HG02870 (cell line): Measurements from ENCODE around the gene LRCOL1.
"Not testable (repeated sequence)": the region's sequence is repeated elsewhere in the genome, so short reads cannot be mapped to it uniquely, and the experiment has no call there.

Experiments used
- ATAC-seq: cut with Tn5 transposase; IDR thresholded peaks from one replicate; pipeline ENCODE4 v1.9.1; 2021; ENCODE audit warnings: mild to moderate bottlenecking, moderate library complexity; ENCODE audit not compliant: unreplicated experiment

The LRCOL1 gene

DNA sequence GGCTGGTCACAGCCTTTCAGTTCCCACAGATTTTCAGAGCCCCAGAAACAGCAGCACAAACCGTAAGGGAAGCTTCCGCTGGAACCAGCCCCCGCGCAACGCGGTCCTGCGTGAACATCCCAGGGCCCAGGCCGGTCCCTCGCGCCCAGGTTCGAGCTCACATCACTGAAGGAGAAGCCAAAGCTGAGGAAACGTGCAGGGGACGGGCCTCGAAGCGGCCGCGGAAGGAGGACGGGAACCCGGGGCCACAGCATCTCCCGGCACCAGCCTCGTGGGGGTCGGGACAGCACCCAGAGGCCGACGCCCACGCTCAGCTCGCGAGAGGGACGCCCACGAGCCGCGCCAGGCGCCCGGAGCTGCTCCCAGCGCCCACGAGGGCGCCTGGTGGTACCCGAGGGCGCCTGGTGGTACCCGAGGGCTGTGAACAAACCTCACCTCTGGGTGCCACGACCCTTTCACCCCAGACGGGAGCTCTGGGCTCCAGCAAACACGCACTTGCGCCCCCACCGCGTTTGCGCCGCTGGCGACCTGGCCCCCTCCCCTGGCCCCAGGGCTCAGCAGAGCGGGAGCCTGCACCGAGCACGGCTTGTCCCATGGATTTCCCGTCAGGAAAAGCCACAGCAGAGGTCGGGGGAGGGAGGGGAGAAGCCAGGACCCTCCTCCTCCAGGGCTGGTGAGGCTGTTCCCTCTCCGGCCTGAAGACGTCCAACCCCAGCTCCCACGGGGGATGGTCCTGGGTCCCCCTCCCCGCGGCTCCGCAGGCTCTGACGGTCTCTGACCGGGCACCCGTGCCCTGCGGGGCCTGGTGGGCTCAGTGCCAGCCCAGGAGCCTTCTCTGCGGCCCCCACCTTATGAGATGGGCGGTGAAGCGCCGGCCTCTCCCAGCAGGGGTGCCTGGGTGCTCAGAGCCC lies 6.9 kb downstream of the LRCOL1 start:
- no peak for ATAC-seq

DNA sequence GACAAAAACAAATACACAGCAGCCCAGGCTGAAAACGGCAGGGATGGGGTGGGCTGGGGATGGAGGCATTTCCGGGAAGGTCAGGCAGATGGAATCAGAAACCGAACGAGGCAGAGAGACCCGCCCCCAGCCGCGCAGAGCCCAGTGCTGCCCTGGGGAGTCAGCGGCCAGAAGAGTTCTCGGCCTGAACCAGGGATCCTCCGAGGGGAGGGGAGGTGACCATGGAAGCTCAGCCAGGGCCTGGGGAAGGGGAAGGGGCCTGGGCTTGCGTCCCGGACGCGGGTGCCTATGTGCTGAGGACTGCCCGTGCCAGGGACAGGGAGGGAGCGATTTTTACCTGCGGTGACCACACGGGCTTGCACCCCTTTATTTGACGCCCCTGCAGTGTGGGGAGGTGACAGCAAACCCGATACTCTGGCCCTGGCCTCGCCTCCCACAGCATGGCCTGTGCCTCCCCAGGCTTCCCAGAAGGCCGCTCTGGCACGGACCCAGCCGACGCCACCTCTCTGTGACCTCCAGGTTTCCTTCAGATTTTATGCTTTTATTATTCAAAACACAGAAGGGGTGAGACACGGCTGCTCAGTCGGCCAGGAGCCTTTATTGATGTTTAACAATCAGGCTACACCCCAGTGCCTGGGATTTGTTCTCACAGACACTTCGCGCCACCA lies 7.7 kb downstream of the LRCOL1 start:
- ATAC-seq: no peak

DNA sequence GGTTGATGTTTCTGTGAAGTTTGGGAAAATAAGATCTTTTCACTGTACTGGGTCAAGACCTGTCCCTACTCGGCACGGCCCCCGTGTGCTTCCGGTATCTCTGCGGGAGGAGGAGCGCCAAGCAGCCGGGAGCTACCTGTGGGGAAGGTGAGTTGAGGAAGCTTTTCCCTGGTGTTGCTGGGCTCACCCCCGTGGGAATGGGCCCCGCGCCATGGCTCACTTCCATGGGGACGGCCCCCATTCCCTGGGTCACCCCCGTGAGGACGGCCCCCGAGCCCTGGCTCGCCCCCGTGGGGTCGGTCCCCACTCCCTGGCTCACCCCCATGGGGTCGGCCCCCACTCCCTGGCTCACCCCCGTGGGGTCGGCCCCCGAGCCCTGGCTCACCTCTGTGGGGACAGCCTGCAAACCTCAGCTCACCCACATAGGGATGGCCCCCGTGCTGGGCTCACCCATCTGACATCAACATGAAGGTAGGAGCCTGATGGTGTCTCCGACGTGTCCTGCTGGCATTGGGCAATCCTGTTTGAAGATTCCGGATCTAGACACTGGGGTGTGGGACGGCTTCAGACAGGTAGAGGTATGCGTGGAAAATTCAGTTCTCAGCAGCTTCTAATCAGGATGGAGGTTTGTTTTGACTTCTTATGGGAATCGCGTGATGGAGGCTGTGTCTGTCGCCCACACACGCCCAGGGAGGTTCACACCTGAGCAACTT lies 9.1 kb downstream of the LRCOL1 start:
- no peak for ATAC-seq

DNA sequence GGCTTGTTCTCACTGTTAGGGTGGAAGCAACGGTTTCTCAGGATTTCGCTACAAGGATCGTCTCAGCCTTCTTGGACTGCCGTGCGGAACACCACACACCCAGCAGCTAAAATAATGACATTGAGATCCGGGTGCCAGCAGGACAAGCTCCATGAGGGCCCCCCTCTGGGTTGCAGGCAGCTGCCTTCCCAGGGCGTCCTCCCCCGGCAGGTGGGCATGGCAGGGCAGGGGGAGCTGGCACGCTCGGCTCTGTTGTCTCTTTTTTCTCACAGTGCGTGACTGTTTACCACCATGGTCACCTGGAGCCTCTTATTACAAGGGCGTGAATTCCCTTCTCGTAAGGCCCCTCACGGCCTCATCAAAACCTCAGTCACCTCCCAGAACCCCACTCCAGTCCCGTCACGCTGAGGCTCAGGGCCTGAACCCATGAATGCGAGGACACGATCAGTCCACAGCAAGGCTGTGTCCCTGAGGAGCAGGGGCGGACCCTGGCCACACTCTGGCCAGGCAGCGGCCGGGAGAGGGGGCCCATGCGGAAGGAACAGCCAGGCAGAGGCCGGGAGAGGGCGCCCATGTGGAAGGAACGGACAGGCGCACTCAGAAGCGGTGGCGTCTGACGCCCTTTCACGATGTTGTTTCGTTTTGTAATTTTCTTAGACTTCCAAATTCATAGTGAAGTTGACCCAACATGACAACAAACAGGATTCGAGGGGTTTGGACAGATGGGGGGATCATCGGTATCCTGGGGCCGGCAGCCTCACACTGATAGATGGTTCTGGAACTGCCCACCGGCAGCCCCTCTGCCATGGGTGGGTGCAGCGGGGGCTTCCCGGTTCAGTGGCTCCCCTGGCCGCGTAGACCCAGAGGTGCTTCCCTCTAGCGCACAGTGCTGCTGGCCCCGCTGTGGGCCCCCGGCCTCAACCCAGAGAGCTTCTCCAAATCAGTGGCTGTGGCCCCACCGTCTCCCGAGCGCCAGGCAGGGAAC lies 10.0 kb downstream of the LRCOL1 start:
- ATAC-seq: no peak

DNA sequence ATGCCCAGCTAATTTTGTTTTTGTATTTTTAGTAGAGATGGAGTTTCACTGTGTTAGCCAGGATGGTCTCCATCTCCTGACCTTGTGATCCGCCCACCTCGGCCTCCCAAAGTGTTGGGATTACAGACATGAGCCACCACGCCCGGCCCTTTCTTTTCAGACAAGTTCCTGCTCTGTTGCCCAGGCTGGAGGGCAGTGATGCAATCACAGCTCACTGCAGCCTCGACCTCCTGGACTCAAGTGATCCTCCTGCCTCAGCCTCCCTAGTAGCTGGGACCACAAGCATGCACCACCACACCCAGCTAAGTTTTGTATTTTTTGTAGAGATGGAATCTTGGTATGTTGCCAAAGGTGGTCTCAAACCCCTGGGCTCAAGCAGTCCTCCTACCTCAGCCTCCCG lies 10.9 kb downstream of the LRCOL1 start:
- ATAC-seq: not testable (repeated sequence)

DNA sequence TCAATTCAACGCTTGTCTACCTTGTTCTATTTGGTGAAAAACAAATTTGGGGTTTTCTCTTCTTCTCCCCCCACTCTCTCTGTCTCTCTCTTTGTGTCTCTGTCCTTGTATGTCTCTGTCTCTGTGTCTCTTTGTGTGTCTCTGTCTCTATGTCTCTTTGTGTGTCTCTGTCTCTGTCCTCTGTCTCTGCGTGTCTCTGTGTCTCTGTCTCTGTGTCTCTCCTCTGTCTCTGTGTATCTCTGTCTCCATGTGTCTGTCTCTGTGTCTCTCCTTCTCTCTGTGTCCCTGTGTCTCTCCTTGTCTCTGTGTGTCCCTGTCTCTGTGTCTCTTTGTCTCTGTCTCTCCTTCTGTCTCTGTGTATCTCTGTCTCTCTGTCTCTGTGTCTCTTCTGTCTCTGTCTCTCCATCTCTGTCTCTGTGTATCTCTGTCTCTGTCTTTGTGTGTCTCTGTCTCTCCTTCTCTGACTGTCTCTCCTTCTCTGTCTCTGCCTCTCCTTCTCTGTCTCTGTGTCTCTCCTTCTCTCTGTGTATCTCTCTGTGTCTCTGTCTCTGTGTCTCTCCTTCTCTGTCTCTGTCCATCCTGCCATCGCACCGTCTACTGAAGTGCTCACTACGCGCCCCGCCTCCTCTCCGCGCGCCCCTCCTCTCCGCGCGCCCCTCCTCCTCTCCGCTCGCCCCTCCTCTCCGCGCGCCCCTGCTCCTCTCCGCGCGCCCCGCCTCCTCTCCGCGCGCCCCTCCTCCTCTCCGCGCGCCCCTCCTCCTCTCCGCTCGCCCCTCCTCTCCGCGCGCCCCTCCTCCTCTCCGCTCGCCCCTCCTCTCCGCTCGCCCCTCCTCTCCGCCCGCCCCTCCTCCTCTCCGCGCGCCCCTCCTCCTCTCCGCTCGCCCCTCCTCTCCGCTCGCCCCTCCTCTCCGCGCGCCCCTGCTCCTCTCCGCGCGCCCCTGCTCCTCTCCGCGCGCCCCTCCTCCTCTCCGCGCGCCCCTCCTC lies 12.8 kb downstream of the LRCOL1 start:
- no peak for ATAC-seq

DNA sequence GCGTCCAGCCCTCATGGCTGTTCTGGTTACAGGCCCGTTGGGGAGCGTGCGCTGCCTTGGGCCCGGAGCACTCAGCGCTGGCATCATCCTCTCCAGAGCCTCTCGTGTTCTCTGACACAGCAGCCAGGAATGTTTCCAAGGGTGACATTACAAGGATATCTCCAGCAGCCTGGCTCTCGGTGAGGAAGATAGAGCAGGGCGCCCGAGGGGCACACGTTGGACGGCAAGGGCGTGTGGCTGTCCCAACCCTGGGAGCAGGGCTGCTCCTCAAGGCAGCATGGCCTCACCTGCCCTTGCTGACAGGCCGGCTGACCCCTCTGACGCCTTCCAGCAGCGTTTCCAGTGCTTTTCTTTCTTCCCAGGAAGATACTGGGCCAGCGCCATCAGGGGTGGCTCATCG lies 14.4 kb downstream of the LRCOL1 start:
- no peak for ATAC-seq

DNA sequence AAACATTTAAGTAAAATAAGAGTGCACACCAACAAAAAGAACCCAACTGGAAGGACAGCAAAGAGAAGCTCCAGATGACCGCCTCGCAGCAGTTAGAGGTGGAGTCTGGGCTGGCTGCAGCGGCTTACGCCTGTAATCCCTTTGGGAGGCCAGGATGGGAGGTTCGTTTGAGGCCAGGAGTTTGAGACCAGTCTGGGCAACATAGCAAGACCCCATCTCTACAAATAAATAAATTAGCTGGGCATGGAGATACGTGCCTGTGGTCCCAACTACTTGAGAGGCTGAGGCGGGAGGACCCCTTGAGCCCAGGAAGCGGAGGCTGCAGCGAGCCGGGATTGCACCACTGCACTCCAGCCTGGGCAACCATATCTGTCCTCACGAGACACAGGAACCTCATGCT lies 15.2 kb downstream of the LRCOL1 start:
- ATAC-seq: no peak

DNA sequence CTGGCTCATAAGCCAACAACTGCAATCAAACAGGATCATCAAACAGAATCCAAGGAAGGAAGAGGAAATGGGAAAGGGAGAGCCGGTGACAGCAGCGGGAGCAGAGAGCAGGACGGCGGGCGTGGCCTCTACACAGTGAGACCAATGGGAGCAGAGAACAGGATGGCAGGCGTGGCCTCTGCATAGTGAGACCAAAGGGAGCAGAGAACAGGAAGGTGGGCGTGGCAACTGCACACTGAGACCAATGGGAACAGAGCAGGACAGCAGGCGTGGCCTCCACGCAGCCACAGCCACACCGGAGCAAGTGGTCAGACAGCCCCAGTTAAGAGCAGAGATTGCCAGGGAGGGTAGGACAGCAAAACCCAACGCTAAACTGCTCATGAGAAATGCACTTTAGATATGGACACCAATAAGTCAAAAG lies 16.4 kb downstream of the LRCOL1 start:
- peak; percentile 81 for ATAC-seq

DNA sequence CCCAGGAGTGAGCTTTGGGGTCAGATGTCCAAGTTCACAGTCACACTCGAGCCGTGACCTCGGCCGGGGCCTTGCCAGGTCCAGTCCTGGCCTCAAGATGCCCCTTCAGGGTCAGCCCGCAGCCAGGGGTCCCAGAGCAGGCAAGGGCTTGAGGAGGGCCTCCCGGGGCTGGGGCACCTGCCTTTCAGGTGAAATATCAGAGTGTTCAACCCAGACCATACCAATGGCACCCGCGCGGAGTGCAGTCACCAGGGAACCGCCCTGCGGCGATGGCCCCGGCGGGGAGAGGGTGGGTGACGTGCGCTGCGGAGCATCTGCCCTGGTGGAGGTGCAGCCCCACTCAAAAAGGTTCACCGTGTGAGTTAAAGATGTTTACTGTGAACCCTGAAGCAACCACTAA lies 16.9 kb downstream of the LRCOL1 start:
- no peak for ATAC-seq

DNA sequence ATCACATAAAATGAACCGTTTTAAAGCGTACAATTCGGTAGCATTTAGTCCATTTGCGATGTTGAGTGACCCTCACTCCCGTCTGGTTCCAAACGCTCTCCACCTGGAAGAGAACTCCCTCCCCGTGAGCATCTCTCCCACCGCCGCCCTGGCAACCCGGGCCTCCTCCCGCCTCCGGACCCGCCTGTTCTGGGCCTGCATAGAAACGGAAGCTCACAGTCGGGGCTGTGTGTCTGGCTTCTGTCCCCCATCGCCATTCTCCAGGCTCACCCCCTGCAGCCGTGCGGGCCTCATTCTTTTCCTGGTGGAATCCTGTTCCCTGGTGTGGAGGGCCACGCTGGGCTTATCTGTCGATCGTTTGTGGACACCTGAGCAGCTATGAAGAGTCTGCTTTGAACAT lies 17.3 kb downstream of the LRCOL1 start:
- ATAC-seq: no peak

DNA sequence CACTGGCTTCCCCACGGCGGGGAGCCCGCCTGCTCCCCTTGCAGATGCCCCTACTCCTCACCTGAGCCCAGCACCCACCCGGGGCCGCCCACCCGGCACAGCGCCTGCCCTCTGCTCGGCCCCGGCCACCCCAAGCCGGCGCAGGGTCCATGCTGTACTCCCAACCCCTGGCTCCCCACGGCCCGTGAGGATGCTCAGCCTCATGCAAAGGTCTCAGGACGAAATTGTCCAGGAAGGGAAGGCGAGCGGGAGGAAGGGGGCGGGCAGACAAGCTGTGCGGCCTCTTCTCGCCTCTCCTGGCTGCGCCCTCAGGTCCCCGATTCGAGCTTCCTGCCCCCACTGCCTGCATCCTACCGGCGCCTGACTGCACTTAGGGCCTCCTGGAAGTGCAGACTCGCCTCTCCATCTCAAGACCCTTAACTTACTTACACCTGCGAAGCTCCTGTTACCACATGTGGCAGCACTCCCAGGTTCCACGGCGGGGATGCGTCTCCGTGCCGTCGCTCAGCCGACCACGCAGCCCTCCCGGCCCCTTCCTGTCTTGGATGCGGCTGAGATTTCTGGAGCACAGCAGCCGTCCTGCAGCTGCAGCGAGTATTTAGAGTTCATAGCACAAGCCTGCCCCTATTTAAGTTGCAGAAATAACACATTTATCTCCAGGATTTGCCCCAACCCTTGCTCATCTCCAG lies 18.0 kb downstream of the LRCOL1 start:
- no peak for ATAC-seq

DNA sequence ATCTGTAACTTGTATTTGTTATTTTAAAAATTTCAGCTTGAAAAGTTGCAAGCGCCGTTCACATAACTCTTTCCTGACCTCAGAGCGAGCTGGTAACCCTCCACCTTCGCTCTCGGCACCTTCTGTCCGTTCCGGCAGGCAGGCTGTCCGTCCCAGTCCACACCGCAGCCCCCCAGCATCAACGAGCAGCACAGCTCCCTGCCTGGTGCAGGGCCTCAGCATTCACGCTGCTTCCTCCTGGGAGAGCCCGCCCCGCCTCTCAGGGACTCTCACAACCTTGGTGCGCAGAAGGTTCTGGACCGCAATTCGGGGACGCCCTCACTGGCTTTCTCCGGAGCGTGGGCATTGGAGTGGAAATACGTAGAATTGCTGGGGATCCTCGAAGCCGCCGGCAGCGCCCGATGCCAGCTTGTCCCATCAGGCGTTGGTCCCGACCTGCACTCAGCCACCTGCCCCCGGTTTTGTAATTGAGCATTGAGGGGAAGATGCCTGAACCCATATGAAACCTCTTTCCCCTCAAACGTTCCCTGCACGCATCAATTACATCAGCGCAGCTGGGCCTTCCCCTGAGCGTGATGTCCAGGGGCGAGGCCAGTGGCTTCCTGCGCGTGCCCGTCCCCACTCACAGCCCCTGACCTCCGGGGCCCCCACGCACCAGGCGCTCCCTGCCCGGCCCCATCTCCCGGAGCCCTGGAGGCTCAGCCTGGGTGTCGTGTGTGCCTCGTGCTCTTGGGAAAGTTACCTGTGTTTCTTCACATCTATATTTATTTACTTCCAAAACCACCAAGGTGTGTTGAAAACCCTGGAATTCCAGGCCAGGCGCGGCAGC lies 19.1 kb downstream of the LRCOL1 start:
- no peak for ATAC-seq

DNA sequence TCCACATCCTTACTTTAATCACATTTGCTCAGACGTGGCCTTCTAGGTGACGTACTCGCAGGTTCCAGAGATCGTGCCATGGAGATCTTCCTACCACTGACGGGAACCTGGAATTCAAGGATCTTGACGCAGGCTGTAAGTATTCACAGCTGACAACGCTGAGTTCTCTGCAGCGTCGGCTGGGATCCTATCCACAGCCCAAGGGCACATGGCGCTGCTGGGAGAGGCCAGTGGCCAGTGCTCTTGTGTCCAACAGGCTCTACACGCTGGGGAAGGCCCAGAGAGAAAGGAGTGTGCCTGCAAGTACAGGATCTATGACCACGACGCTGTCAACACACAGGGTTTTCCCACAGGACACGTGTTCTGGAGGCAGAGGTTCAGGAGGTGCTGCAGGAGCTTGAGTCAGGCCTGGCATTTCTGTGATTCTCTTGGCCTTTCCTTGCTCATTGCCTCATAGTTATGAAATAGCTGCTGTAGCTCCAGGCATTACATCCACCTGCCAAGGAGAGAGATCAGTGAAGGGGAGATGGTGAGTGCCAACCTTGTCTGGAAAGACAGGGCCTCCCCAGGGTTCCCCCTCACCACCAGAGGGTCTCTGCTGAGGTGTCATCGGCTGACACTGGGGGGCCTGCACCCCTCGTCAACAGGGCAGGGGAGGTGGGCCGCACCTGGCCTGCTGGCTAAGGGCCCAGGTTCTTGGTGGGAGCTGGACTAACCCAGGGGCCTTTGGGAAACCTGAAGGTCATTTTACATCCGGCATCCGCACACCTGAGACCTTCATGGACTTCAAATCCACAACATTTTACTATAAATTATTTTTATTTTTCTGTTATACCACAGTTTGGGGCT lies 21.3 kb downstream of the LRCOL1 start:
- no peak for ATAC-seq

DNA sequence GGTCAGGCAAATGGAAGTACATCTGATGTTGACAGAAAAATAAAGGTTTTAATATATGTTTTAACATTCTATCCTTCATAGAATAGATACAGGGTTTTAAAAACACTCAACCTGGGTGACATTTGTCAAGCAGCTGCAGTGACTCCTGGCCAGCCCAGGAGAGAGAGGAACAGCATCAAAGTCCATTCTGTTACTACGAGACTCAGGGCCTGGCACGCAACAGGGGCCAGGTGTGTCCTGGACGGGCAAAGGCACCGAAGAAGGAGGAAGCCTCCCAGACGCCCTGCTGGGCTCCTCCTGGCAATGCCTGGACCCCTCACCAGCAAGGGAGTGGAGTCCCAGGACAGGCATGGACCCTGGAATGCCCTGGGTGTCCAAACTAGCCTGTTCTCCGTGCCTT lies 22.1 kb downstream of the LRCOL1 start:
- no peak for ATAC-seq

DNA sequence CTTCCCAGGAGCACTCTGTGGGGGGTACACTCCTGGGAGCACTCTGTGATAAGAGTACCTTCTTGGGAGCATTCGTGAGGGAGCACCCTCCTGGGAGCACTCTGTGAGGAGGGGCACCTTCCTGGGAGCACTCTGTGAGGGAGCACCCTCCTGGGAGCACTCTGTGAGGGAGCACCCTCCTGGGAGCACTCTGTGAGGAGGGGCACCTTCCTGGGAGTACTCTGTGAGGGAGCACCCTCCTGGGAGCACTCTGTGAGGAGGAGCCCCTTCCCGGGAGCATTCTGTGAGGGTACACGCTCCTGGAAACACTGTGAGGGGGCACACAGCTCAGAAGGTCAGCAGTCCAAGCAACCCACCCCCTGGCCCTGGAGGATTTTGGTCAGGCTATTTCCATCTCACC lies 22.6 kb downstream of the LRCOL1 start:
- ATAC-seq: no peak

DNA sequence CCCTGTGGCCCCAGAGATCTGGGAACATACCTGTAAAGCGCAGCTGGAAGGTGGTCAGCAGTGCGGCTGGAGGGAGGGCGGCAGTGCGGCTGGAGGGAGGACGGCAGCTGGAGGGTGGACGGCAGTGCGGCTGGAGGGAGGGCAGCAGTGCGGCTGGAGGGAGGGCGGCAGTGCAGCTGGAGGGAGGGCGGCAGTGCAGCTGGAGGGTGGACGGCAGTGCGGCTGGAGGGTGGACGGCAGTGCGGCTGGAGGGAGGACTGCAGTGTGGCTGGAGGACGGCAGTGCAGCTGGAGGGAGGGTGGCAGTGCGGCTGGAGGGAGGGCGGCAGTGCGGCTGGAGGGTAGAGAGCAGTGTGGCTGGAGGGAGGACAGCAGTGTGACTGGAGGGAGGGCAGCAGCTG lies 23.5 kb downstream of the LRCOL1 start:
- ATAC-seq: no peak
